B cell (primary cell): Measurements from ENCODE around the gene FMN1.

ENCODE experiments used
- CTCF ChIP-seq: fragments of 200-600 bp; IDR thresholded peaks from one replicate; pipeline ENCODE4 v1.8.0; 2022; ENCODE audit warnings: antibody characterized with exemption, mild to moderate bottlenecking
- EZH2 ChIP-seq: IDR thresholded peaks from 2 replicates; pipeline ENCODE4 v1.6.1; 2012; ENCODE audit warnings: borderline replicate concordance, low read depth, mild to moderate bottlenecking, moderate library complexity, low read length; ENCODE audit not compliant: insufficient read depth, poor library complexity, severe bottlenecking

DNA sequence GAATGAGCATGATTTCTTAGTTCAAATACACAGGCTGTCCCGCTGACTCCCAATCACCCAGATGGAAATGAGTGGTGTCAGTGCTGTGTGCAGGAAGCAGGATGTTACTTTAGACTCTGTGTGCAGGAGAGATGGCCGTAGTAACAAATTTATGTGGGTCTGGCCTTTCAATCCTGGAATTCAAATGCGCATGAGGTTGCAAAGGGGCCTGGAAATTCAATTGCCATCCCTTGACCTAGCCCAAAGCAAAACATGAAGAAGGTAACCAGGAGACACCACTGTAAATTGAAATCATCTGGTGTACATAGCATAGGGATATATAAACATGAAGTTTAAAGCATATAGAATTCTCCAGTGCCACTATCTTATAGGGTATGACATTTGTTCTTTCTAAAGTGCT, 443.5 kb downstream of the FMN1 start:
- TF ChIP-seq CTCF (no peak), EZH2 (no peak)
